ENCODE results near the gene C1orf198.

Gene C1orf198

GRCh38 chr1:230844561-230844960 is 23.8 kb downstream of the C1orf198 start:
- H3K27me3 ChIP-seq (ENCODE audit: insufficient read depth, insufficient read length), result no peaks in the 10 kb centered on the region
- no peaks in the 10 kb centered on the region for H3K9me3 ChIP-seq (ENCODE audit: insufficient read depth, low read length)
- peaks cover 66% of the 10 kb centered on the region for H3K36me3 ChIP-seq (ENCODE audit: insufficient read depth, insufficient read length, low read length)
- no peak overlapping the region for H3K9ac ChIP-seq (ENCODE audit: insufficient read length, low read depth)
- TF ChIP-seq YY1 (IDR thresholded peaks at IDR 0.05; ENCODE audit: insufficient read depth, insufficient read length), result no peak
- TF ChIP-seq ZNF274 (IDR thresholded peaks at IDR 0.05; ENCODE audit: low read depth, low read length), result no peak
- no peak for TF ChIP-seq SUZ12 (IDR thresholded peaks at IDR 0.05; ENCODE audit: extremely low read depth, insufficient read depth, insufficient read length)
- no peak for DNase-seq (ENCODE audit: low read depth, low spot score)
- H3K4me1 ChIP-seq (ENCODE audit: insufficient read depth, insufficient read length), result peaks cover 5% of the 10 kb centered on the region
- H3K4me3 ChIP-seq (ENCODE audit: insufficient read length, low read depth), result no peak overlapping the region

GRCh38 chr1:230843503-230844309 is 24.6 kb downstream of the C1orf198 start:
- Histone ChIP-seq H3K36me3 (ENCODE audit: insufficient read depth, insufficient read length, low read length) (peaks cover 66% of the 10 kb centered on the region), H3K4me3 (ENCODE audit: insufficient read length, low read depth) (no peak overlapping the region), H3K4me1 (ENCODE audit: insufficient read depth, insufficient read length) (no peaks in the 10 kb centered on the region), H3K9ac (ENCODE audit: insufficient read length, low read depth) (no peak overlapping the region), H3K27me3 (ENCODE audit: insufficient read depth, insufficient read length) (no peaks in the 10 kb centered on the region), H3K9me3 (ENCODE audit: insufficient read depth, low read length) (no peaks in the 10 kb centered on the region)
- DNase-seq (ENCODE audit: low read depth, low spot score), result no peak
- TF ChIP-seq SUZ12 (IDR thresholded peaks at IDR 0.05; ENCODE audit: extremely low read depth, insufficient read depth, insufficient read length), result no peak
- TF ChIP-seq ZNF274 (IDR thresholded peaks at IDR 0.05; ENCODE audit: low read depth, low read length), result no peak
- no peak for TF ChIP-seq YY1 (IDR thresholded peaks at IDR 0.05; ENCODE audit: insufficient read depth, insufficient read length)

GRCh38 chr1:230842801-230843200 is 25.5 kb downstream of the C1orf198 start:
- no peaks in the 10 kb centered on the region for H3K27me3 ChIP-seq (ENCODE audit: insufficient read depth, insufficient read length)
- H3K4me3 ChIP-seq (ENCODE audit: insufficient read length, low read depth), result no peak overlapping the region
- DNase-seq (ENCODE audit: low read depth, low spot score), result no peak
- TF ChIP-seq SUZ12 (IDR thresholded peaks at IDR 0.05; ENCODE audit: extremely low read depth, insufficient read depth, insufficient read length) (no peak), YY1 (IDR thresholded peaks at IDR 0.05; ENCODE audit: insufficient read depth, insufficient read length) (no peak), ZNF274 (IDR thresholded peaks at IDR 0.05; ENCODE audit: low read depth, low read length) (no peak)
- H3K9me3 ChIP-seq (ENCODE audit: insufficient read depth, low read length), result no peaks in the 10 kb centered on the region
- H3K9ac ChIP-seq (ENCODE audit: insufficient read length, low read depth), result no peak overlapping the region
- H3K36me3 ChIP-seq (ENCODE audit: insufficient read depth, insufficient read length, low read length), result peaks cover 72% of the 10 kb centered on the region
- H3K4me1 ChIP-seq (ENCODE audit: insufficient read depth, insufficient read length), result no peaks in the 10 kb centered on the region

GRCh38 chr1:230839173-230839572 is 29.1 kb downstream of the C1orf198 start:
- Histone ChIP-seq H3K36me3 (ENCODE audit: insufficient read depth, insufficient read length, low read length) (peaks cover 70% of the 10 kb centered on the region), H3K9ac (ENCODE audit: insufficient read length, low read depth) (no peak overlapping the region), H3K4me1 (ENCODE audit: insufficient read depth, insufficient read length) (no peaks in the 10 kb centered on the region), H3K9me3 (ENCODE audit: insufficient read depth, low read length) (no peaks in the 10 kb centered on the region), H3K27me3 (ENCODE audit: insufficient read depth, insufficient read length) (no peaks in the 10 kb centered on the region), H3K4me3 (ENCODE audit: insufficient read length, low read depth) (no peak overlapping the region)
- TF ChIP-seq ZNF274 (IDR thresholded peaks at IDR 0.05; ENCODE audit: low read depth, low read length) (no peak), SUZ12 (IDR thresholded peaks at IDR 0.05; ENCODE audit: extremely low read depth, insufficient read depth, insufficient read length) (no peak), YY1 (IDR thresholded peaks at IDR 0.05; ENCODE audit: insufficient read depth, insufficient read length) (no peak)
- DNase-seq (ENCODE audit: low read depth, low spot score), result no peak

GRCh38 chr1:230836793-230837192 is 31.5 kb downstream of the C1orf198 start:
- Histone ChIP-seq H3K36me3 (ENCODE audit: insufficient read depth, insufficient read length, low read length) (peaks cover 47% of the 10 kb centered on the region), H3K4me3 (ENCODE audit: insufficient read length, low read depth) (no peak overlapping the region), H3K27me3 (ENCODE audit: insufficient read depth, insufficient read length) (no peaks in the 10 kb centered on the region), H3K4me1 (ENCODE audit: insufficient read depth, insufficient read length) (no peaks in the 10 kb centered on the region), H3K9me3 (ENCODE audit: insufficient read depth, low read length) (no peaks in the 10 kb centered on the region), H3K9ac (ENCODE audit: insufficient read length, low read depth) (no peak overlapping the region)
- no peak for DNase-seq (ENCODE audit: low read depth, low spot score)
- TF ChIP-seq YY1 (IDR thresholded peaks at IDR 0.05; ENCODE audit: insufficient read depth, insufficient read length), result no peak
- no peak for TF ChIP-seq SUZ12 (IDR thresholded peaks at IDR 0.05; ENCODE audit: extremely low read depth, insufficient read depth, insufficient read length)
- TF ChIP-seq ZNF274 (IDR thresholded peaks at IDR 0.05; ENCODE audit: low read depth, low read length), result no peak

GRCh38 chr1:230836347-230836746 is 32.0 kb downstream of the C1orf198 start:
- Histone ChIP-seq H3K4me3 (ENCODE audit: insufficient read length, low read depth) (no peak overlapping the region), H3K9ac (ENCODE audit: insufficient read length, low read depth) (no peak overlapping the region), H3K4me1 (ENCODE audit: insufficient read depth, insufficient read length) (no peaks in the 10 kb centered on the region), H3K36me3 (ENCODE audit: insufficient read depth, insufficient read length, low read length) (peaks cover 43% of the 10 kb centered on the region), H3K9me3 (ENCODE audit: insufficient read depth, low read length) (no peaks in the 10 kb centered on the region), H3K27me3 (ENCODE audit: insufficient read depth, insufficient read length) (no peaks in the 10 kb centered on the region)
- no peak for TF ChIP-seq SUZ12 (IDR thresholded peaks at IDR 0.05; ENCODE audit: extremely low read depth, insufficient read depth, insufficient read length)
- no peak for DNase-seq (ENCODE audit: low read depth, low spot score)

- DNase-seq (ENCODE audit: low read depth, low spot score), result no peak
Observed at GRCh38 chr1:230834292-230834691, 34.0 kb downstream of the C1orf198 start.

More at GRCh38 chr1:230834292-230834691, 34.0 kb downstream of the C1orf198 start:
- Histone ChIP-seq H3K27me3 (ENCODE audit: insufficient read depth, insufficient read length) (no peaks in the 10 kb centered on the region), H3K36me3 (ENCODE audit: insufficient read depth, insufficient read length, low read length) (peaks cover 25% of the 10 kb centered on the region), H3K4me3 (ENCODE audit: insufficient read length, low read depth) (no peak overlapping the region), H3K4me1 (ENCODE audit: insufficient read depth, insufficient read length) (no peaks in the 10 kb centered on the region), H3K9me3 (ENCODE audit: insufficient read depth, low read length) (no peaks in the 10 kb centered on the region), H3K9ac (ENCODE audit: insufficient read length, low read depth) (no peak overlapping the region)
- no peak for TF ChIP-seq ZNF274 (IDR thresholded peaks at IDR 0.05; ENCODE audit: low read depth, low read length)
- TF ChIP-seq YY1 (IDR thresholded peaks at IDR 0.05; ENCODE audit: insufficient read depth, insufficient read length), result no peak
- no peak for TF ChIP-seq SUZ12 (IDR thresholded peaks at IDR 0.05; ENCODE audit: extremely low read depth, insufficient read depth, insufficient read length)
